HUDEP-2 (cell line): ENCODE data around the gene AHRR.
A peak's percentile ranks its signal among the peaks of the same experiment; 100 is the strongest.

ENCODE experiments used
- DNase-seq, 76 experiments: peaks; one replicate each; lab custom pipeline; 2025; ENCODE audit not compliant: unreplicated experiment in 76 of 76; lab: John Stamatoyannopoulos, UW

The AHRR gene

GRCh38 chr5:318931-319601 is 2.4 kb upstream of the AHRR start:
- no peak for DNase-seq

DNA sequence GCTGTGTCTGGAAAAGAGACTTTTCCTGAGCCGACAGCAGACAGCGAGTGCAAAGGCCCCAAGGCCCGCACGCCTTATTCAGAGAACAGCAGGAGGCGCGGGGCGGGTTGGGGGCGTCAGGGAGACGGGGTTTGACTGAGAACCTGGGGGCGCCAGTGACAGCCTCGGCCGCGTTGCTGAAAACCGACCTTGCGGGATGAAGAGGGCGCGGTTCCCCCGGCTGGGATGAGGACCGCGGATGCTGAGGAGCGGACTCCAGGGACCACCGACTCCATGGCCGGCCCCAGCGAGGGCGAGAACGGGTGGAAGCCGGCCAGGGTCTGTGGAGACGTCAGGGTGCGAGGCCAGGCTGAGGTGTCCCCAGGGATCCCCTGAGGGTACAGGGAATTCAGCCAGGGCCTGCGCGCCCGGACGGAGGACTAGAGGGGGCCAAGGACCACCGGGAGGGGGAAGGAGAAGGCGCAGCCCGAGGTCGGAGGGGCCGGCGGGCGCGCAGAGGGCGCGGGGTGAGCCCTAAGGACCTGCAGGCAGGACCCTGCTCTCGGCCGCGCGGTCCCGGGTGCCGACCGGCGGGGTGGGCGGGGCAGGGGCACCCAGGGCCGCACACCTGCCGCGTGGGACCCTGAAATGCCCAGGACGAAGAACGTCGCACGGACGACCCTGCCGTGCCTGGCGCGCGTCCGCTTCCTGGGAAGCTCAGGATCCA is 837 bp upstream of the AHRR start:
- DNase-seq: no peak

- no peak for DNase-seq
Measured at GRCh38 chr5:321726-322251, 275 bp downstream of the AHRR start.

GRCh38 chr5:322281-322941 is 897 bp downstream of the AHRR start:
- no peak for DNase-seq

DNA sequence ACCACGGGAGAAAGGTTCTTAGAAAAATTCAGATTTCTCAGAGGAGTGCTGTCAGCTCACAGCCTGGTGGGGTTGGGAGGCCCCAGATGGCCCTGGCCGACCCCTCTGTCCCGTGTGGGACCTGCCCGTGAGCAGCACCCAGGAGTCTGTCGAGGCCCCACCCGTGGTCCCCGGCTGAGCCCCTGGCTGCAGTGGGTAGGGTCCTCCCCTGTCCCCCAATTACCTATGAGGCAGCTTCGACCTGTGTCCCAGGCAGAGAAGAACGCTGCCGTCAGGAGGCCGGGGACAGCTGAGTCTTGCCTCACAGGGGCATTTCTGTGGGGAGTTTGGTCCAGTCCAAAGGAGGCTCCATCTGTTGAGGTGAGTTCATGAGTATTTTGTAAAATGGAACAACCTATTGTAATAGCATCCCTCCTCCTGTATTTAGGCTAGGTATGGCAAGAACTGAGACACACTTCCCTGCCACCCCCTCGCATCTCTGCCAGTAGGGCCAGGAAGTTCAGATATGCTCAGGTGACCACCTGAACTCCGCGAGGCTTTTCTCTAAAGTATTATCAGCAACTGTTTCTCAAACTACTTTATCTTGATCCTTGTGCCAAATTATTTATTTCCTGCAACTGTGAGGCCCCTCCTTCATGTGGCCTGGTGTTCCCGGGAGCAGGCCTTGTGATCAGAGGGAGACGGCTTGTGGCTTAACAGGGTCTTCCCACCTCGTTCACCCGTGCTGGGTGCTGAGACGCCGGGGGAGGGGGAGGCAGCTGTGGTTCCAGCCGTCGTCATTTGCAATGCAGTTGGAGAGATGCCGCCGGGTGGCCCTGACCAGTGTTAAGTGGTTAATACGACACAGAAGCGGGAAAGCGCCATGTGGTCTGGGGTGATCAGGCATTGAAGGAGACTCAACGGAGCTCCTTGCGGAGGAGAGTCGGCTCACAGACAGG is 1.7 kb downstream of the AHRR start:
- DNase-seq: no peak

GRCh38 chr5:324736-325612 is 3.5 kb downstream of the AHRR start:
- DNase-seq: no peak

DNA sequence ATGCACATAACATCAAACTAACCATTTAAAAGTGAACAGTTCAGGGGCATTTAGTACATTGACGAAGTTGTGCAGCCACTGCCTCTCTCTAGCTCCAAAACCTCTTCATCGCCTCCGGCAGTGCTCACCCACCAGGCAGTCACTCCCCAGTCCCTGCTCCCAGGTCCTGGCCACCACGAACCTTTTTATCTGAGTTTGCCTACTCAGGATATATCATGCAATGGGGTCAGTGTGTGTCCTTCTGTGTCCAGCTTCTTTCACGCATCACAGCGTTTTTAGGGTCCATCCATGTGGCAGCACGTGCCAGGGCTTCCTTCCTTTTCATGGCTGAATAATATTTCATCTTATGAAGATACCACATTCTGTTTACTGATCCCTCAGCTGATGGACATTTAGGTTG is 4.6 kb downstream of the AHRR start:
- no peak for DNase-seq

GRCh38 chr5:329121-329735 is 7.7 kb downstream of the AHRR start:
- DNase-seq: no peak

GRCh38 chr5:329768-330167 is 8.3 kb downstream of the AHRR start:
- DNase-seq: no peak

- no peak for DNase-seq
Measured at GRCh38 chr5:332843-333242, 11.3 kb downstream of the AHRR start.

DNA sequence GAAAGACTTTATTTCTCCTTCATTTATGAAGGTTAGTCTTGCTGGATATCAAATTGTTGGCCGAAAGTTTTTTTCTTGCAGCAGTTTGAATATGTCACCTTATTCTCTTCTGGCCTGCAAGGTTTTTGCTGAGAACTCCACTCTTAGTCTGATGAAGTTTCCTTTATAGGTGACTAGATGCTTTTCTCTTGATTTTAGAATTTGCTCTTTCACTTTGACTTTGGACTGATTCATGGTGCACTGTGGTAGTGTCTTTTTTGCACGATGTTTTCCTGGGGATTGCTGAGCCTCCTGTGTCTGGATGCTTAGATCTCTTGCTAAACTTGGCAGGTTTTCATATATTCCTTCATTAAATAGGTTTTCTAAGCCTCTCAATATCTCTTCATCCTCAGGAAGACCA is 12.4 kb downstream of the AHRR start:
- no peak for DNase-seq

DNA sequence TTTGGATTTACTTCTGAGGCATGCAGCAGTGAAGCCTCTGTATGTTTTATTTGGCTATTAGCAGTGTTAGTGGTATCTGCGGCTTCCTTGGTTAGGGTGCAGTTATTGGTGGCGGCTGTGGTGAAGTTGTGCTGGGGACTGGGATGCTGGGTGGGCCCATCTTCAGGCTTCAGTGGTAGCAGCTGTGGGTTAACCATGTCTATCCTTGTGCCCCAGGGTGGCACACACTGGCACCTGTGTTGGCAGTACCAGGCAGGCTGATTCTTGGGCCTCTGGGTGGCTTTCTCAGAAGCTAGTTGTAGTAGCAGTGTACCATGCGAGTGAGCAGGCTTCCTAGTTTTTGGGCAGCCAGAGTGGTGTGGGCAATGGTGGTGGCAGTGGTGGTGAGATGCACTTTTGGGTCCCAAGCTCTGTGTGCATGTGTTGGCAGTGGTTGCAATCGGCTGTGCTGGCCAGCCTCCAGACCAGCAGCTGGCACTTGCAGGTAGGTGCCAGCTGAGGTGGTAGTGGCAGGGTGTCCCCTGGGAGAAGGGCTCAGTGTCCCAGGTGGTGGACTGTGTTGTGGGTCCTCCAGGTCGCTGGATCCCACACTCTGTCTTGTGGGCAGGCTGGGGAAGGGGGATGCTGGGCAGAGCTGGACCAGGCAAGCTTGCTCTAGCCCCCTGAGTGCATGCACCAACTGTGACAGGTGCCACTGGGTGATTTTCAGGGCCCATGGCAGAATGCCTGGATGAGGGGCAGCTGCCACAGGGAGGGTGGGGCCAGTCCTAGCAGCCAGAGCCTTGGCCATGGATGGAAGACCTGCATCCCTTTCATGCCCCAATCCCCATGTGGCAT is 13.6 kb downstream of the AHRR start:
- no peak for DNase-seq

DNA sequence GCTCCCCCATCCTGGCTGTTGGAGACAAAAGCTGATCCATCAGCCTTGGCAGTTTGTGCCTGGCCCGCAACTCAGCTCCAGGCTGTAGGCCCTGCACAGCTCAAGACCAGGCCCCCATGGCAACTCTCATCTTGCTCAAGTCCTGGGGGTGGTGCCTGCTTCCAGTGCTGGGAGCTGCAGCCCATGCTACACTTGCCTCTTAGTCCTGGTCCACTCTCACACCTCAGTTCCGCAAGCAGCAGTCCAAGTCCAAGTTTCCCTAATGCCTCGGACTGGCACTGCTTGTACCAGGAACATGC is 14.2 kb downstream of the AHRR start:
- DNase-seq: no peak

- no peak for DNase-seq
Measured at GRCh38 chr5:337563-338130, 16.1 kb downstream of the AHRR start.

- DNase-seq: no peak
Measured at GRCh38 chr5:342501-343460, 21.3 kb downstream of the AHRR start.

- DNase-seq: peak in 53 of 76 experiments; percentile 6 to 67 (median 40)
Measured at GRCh38 chr5:343461-344401, 22.2 kb downstream of the AHRR start.
